Measurements from ENCODE around the gene PHTF1.
"Not testable (repeated sequence)": the region's sequence is repeated elsewhere in the genome, so short reads cannot be mapped to it uniquely, and the experiment has no call there.

The PHTF1 gene

DNA sequence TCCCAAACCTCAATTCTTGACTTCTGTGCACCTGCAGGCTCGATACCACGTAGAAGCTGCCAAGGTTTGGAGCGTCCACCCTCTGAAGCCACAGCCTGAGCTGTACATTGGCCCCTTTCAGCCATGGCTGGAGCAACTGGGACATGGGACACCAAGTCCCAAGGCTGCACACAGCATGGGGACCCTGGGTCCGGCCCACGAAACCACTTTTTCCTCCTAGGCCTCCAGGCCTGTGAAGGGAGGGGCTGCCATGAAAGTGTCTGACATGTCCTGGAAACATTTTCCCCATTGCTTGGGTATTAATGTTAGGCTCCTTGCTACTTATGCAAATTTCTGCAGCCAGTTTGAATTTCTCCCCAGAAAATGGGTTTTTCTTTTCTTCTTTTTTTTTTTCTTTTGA is 40.7 kb downstream of the PHTF1 start:
- not testable (repeated sequence) for DNase-seq (ENCODE audit: low read depth in 2 of 2)

DNA sequence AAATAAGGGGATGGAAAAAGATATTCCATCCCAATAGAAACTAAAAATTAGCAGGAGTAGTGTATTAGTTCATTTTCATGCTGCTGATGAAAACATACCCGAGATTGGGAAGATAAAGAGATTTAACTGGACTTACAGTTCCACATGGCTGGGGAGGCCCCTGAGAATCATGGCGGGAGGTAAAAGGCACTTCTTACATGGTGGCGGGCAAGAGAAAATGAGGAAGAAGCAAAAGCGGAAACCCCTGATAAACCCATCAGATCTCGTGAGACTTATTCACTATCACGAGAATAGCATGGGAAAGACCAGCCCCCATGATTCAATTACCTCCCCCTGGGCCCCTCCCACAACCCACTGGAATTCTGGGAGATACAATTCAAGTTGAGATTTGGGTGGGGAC is 41.8 kb downstream of the PHTF1 start:
- not testable (repeated sequence) for DNase-seq (ENCODE audit: low read depth in 2 of 2)

DNA sequence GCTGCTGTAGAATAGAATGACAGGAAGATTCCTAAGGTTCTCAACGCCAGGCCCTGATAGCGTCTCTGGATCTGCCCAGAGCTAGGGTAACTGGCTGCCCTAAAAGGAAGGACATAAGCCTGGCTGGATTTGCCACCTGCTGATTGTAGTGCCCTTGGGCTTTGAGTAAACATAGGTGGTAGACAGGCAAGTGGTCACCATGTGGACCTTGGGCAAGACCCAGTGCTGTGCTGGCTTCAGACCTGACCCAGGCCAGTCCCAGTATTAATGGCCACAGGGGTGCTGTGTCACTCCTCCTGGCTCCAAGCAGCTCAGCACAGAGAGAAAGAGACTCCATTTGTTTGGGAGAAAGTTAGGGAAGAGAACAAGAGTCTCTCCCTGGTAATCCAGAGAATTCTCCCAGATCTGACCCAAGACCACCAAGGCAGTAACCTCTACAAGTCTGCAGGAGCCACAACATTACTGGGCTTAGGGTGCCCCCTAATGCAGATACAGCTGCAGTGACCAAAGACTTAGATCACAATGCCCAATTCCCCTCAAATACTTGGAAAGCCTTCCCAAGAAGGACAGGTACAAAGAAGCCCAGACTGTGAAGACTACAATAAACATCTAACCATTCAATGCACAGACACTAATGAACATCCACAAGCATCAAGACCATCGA is 44.5 kb downstream of the PHTF1 start:
- DNase-seq (ENCODE audit: low read depth in 2 of 2): no peak

DNA sequence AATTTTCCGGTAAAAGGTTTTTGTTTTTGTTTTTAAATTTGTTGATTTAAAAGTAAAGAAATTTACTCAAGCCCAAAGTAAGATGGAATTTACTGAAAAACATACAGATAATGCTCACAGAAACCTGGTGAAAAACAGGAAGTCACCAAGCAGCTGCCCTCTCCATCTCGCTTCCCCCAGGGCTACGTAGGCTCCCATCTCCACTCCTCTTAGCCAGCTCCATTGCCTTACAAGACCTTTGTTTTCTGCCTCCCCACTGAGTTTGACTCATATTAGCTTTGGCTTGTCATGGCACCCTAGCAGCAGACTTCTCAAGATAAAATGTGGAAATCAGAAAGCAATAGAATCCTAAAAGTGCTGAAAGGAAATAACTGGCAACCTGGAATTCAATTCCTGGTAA is 57.9 kb downstream of the PHTF1 start:
- DNase-seq (ENCODE audit: low read depth in 2 of 2): no peak

DNA sequence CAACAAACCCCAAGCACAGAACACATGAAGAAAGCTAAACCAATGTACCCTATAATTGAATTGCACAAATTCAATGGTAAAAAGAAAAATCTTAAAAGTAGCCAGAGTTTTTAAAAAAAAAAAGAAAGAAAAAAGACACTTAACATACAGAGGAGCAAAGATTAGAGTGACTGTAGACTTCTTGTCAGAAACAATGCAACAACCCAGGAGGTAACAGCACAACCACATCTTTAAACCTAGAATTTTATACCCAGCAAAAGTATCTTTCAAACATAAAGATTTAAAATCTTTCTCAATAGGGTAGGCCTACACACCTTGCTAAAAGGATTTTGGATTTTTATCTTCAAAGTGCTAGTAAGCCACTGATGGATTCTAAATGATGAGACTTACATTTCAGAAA is 64.4 kb downstream of the PHTF1 start:
- DNase-seq (ENCODE audit: low read depth in 2 of 2): no peak

DNA sequence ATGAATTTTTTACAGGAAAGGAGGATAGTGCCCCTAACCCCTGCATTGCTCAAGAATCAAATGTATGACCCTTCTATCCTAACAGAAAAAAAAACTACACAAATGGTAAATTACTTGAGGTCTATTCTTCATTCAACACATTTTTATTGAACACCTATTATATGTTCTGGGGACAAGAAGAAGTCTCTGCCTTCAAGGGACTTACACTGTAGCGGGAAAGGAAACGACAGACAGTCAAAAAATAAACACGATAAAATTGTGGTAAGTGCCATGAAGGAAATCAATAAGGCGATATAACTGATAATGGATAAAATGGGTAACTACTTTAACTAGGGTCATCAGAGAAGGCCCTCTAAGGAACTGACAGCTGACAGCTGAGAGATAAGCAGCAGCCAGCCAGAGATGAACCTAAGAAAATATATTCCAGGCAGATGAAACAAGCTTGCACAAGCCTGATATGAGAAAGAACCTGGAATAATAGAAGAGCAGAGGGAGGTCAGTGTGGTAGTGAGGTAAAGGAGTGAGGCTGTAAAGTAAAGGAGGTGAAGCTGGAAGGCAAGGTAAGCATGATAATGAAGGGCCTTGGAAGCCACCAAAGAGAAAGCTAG is 66.4 kb downstream of the PHTF1 start:
- DNase-seq (ENCODE audit: low read depth in 2 of 2): no peak

DNA sequence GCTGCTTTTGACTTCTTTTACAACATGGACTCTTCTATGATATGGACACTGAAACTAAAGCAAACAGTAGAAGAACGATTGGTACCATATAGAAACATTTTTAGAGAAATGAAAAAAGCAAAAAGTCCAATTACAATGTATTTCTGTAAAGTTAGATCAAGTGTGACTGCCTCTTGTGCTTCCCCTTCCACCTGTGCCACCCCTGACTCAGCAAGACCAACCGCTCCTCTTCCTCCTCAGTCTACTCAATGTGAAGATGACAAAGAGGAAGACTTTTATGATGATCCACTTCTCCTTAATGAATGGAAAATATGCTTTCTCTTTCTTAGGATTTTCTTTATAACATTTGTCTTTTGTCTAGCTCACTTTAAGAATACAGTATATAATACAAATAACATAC is 66.9 kb downstream of the PHTF1 start:
- DNase-seq (ENCODE audit: low read depth in 2 of 2): no peak

DNA sequence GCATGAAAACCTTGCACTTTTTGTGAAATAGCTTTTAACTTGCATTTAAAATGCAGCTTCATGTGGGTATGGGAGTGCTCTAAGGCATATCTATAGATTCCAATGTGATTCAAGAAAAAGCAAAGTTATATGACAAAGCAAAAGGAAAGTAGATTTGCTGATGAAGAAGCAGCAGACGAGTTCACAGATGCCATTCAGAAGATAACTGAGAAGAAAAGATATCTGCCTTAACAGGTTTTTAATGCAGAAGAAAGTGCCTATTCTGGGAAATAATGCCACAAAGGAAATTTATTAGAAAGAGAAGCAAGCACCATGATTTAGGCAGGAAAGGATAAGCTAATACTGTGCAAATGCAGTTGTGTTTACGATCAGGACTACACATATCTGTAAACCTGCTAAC is 68.1 kb downstream of the PHTF1 start:
- no peak for DNase-seq (ENCODE audit: low read depth in 2 of 2)

DNA sequence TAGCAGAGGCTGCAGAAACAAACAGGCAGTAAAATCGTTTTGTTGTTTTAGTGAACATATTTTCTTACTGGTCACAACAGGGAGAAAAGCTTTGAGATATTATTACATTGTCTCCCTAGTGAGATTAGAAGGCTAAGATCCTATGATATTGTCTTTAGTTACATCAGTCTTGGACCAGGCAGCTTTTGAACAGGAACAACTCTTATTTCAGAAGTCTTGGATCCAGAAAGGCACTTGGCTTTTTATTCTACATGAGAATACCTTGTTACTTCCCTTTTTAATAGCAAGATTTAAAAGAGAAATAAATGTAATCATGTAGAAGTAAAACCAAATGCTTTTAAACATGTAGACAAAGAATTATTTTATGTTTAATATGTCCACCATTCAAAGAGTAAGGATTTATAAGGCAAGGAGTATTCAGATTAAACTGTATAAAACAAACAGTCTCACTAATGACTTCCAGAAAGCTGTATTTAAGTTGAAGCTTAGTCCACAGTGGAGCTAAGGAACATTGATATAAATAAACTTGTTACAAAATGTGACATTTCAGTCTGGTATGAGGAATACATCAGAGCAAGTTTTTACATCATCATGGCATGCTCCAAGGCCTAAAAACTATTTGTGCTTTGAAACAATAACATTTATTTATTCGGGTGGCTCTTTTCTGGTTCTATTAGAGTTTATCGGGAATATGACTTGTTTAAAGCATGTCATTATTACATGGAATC is 72.2 kb downstream of the PHTF1 start:
- DNase-seq (ENCODE audit: low read depth in 2 of 2): no peak

DNA sequence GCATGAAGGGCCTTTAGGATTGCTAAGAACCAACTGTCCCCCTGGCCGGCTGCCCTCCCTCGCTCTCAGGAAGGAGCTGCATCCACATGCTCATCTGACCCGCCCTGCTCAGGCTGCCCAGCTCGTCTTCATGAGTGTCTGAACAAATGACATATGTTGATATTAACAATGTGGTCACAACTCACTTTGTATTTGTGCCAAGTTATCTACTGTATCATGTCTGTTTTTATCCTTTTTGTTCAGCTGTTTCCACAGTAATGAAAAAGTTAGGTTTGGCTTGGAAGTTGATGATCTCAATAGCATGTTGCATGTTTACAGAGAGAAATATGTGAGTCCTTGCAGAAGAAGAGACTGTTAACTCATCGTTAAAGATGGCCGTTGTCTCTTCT is 75.1 kb downstream of the PHTF1 start:
- no peak for DNase-seq (ENCODE audit: low read depth in 2 of 2)

DNA sequence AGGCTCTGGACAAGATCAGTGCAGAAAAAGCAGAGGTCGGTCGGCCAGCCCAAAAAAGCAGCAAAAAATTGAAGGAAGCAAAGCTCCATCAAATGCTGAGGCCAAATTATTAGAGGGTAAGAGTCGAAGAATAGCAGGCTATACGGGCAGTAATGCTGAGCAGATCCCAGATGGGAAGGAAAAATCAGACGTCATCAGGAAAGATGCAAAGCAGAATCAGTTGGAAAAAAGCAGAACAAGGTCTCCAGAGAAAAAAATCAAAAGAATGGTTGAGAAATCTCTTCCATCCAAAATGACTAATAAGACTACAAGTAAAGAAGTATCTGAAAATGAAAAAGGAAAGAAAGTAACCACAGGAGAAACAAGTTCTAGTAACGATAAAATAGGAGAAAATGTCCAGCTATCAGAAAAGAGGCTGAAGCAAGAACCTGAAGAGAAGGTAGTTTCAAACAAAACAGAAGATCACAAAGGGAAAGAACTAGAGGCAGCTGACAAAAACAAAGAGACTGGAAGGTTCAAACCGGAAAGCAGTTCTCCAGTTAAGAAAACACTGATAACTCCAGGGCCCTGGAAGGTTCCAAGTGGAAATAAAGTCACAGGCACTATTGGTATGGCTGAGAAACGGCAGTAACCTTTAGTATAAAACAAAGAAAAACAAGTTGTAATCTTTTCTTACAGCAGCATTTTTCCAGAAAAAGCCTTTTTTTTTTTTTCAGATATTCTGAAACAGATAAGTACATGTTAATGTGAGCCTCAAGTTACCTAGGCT is 75.7 kb downstream of the PHTF1 start:
- no peak for DNase-seq (ENCODE audit: low read depth in 2 of 2)

DNA sequence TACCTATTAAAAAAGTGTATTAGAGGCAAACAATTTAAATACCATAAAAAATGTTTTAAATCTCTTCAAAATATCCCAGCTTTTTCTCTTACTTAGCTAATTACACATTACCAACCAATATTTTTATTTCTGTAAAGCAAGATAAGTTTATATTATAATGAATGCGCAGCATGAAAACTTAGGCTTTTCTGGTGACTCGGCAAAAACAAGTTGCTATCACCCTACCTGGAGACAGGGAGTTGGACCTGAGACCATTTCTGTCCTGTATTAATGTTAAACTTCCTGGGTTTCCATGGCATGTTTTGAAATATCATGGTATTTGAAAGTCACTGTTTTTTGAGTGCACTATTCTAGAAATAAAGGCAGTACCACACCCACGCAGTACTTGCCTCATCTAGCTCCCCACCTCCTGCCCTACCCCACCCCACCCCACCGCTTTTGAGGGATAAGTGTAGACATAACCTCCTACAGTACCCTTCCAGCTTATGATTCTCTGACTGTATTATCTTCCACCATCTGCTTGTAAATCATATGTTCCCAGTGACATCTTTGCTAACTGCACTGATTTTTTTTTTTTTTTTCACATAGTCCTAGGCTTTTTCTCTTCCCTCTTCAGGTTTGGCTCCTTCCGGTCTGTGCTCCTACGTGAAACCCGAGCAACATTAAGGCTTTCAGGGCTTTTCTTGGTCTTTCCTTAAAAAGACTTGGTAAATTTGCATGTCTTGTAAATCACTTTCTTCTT is 77.5 kb downstream of the PHTF1 start:
- no peak for DNase-seq (ENCODE audit: low read depth in 2 of 2)

DNA sequence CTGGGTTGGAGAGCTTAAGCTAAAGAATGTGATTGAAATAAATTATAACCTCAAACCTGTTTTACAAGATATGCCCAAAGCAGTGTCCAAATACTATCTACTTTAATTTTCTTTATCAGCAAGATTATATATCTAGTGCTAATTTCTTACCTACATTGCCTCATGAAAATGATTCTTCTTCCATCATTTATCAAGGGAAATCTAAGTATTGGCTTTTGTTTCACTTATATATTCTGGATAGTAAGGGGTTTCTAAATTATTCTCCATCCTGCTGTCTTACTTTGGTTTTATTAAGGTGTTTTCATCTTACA is 81.2 kb downstream of the PHTF1 start:
- no peak for DNase-seq (ENCODE audit: low read depth in 2 of 2)

DNA sequence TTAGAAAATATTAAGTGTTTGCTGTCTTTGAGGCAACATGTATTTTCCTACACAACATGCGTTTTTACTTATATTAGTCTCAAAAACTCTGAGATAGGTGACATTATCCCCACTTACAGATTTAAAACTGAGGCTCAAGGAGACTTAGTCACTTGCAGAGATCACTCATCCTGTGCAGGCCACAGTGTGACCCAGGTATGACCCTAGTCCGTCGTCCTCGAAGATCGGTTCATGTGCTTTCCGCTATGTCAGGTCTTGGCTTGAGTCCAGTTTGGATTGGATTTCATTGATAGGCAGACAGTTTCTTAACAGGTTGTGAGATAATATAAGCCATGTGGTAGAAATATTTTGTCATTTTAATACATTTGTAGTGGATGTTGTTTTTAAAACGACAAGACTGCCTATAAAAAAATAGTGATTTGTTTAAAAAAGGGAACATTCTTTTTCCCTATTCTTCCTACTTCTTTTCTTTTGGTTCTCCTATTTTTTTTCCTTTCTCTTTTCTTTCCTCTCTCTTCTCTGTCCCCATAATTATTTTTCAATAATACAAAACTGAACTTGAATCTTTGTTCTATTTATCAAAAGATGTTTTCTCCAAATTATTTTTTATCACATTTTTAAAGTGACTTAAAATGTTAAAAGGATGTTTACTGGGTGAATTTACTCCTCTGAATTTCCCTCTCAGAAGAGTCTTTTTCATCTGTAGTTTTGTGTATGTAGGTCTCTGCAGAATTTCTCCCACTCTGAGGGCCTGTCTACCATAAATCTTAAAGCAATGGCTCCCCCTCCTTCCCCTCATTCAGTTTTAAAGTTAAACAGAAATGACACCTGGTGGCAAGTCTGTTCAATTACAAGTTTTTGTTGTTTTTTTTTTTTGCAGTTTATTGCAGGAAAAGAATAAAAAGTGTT is 81.8 kb downstream of the PHTF1 start:
- DNase-seq (ENCODE audit: low read depth in 2 of 2): peak; percentile 17 to 18

DNA sequence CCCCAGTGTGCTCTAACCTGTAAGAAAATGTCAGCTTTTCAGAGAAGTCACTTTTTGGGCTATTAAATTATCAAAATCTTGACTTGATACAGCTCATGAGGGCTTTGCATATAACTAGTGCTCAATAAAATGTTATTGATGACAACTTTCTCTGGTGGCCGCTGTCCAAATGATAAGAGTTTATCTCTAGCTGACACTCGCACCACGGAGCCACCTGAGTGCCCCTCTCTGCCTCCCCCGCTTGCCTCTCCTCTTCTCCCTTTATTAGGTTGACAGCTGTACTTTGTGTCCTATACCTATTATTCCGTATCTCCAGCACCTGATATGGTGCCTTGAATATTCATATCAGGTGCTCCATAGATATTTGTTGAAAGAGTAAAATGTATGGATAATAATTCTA is 82.8 kb downstream of the PHTF1 start:
- no peak for DNase-seq (ENCODE audit: low read depth in 2 of 2)

DNA sequence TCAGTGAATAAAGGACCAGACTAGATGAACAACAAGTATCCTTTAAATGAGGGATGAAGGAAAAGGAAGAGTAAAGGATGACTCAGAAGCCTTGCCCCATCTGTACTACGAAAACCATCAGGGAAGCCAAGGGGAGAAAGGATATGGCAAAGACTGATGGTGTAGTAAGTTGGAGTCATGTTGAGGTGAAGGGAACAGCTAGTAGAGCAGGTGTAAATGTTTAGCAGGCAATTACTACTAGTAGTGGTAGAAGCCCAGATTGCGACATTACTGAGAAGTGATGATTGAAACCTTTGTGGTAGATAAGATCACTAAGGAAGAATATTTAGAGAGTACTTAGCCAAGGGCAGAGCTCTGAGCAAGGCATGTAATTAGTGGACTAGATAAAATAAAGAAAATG is 84.0 kb downstream of the PHTF1 start:
- DNase-seq (ENCODE audit: low read depth in 2 of 2): no peak

DNA sequence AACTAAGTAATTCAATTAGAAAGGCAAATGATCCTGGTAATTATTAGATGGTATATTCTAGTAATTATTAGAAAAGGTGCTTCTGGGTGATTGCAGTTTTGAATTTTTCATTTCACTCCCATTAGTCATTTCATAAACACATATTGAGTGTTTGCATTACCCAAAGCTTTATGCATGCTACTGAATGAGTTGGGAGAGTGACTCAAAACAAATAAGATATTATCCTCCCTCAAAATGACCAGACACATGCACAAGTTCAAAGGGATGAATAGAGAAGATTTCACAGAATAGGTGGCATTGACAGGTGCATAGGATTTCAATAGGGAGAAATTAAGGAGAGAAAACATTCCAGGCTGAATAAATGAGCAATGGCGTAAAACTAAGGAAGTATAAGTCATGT is 84.7 kb downstream of the PHTF1 start:
- no peak for DNase-seq (ENCODE audit: low read depth in 2 of 2)

DNA sequence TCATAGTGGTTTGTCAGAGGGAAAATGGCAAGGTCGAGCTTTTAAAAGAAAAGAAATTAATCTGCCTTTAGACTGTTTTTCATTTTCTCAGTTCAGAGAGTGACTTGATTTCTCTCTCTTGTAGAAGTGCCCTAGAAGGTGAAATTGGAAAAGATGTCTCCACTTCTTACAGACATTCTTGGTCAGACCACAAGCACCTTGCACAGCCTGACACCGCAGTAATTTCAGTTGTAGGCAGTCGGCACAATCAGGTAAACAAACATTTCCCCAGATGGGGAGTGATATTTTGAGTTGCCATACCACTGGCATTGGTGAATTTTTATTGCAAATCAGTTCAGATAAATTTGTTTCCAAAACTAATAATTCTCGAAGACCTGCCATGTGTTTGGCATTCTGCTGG is 86.8 kb downstream of the PHTF1 start:
- DNase-seq (ENCODE audit: low read depth in 2 of 2): no peak

DNA sequence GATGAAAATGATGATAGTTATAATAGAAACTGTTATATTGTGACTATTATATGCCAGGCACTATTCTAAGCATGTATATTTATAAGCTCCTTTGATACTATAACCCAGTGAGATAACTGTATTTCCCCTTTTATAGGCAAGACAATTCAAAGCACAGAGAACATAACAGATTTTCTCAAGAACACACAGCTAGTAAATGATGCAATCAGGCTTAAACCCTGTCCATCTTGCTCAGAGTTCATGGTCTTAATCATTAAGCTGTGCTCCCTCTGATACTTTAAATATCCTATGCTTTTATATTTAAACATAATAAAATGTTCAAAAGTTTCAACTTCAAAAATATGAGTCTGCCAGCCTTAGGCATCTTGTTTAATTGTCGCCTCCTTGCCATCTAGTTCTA is 88.6 kb downstream of the PHTF1 start:
- no peak for DNase-seq (ENCODE audit: low read depth in 2 of 2)

DNA sequence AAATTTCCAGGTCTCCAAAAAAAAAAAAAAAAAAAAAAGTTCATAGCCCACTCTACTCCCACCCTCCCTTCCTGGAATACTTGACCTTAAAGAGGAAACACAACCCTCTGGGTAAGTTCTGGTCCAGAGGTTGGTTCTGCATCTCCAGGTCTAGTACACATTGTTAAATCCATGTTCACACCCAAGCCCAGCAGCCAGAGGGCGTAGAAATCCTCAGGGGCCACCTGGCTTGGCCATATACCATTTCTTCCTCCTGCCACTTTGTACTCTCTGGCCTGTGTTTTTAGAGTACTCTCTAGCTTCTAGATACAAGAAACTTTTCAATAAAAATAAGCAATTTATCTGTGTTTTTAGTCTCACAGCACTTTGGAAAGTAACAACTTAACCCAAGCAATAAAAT is 89.3 kb downstream of the PHTF1 start:
- DNase-seq (ENCODE audit: low read depth in 2 of 2): no peak

DNA sequence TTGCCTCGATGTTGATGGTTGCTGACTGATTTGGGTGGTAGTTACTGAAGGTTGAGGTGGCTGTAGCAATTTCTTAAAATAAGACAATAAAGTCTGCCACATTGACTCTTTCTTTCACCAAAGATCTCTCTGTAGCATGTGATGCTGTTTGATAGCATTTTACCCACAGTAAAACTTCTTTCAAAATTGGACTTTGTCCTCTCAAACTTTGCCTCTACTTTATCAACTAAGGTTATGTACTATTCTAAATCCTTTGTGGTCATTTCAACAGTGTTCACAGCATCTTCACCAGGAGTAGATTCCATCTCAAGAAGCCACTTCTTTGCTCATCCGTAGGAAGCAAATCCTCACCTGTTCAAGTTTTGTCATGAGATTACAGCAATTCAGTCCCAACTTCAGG is 93.2 kb downstream of the PHTF1 start:
- no peak for DNase-seq (ENCODE audit: low read depth in 2 of 2)

All from fibroblast of skin of left biceps (primary cell).